SJSA1 (cell line): ENCODE data around the gene ARHGAP45. TPM values are rescaled to one million over a fixed set of nuclear protein-coding genes. Genes with fewer than 3 reads are reported as not detected.

Experiments used
- DNase-seq, 2 experiments: peaks; one replicate each; pipeline ENCODE4 v3.0.0-alpha.2; 2015 to 2020; ENCODE audit warnings: low spot score in 2 of 2, low read depth in 1 of 2
- H3K27ac ChIP-seq: fragments of 250-450 bp; sonication (Bioruptor Pico); 2 replicates; pipeline ENCODE4 v1.5.1; 2020; ENCODE audit warnings: mild to moderate bottlenecking, moderate library complexity
- H3K27me3 ChIP-seq: fragments of 250-450 bp; sonication (Bioruptor Pico); replicated peaks from 2 replicates; pipeline ENCODE4 v1.5.1; 2020; ENCODE audit warnings: mild to moderate bottlenecking, moderate library complexity
- H3K36me3 ChIP-seq: fragments of 250-450 bp; sonication (Bioruptor Pico); 2 replicates; pipeline ENCODE4 v1.5.1; 2020; ENCODE audit warnings: mild to moderate bottlenecking
- H3K4me1 ChIP-seq: fragments of 250-450 bp; sonication (Bioruptor Pico); replicated peaks from 2 replicates; pipeline ENCODE4 v1.6.1; 2021; ENCODE audit warnings: mild to moderate bottlenecking
- H3K4me3 ChIP-seq: fragments of 250-450 bp; sonication (Bioruptor Pico); 2 replicates; pipeline ENCODE4 v1.5.1; 2020; ENCODE audit warnings: mild to moderate bottlenecking
- H3K9me3 ChIP-seq: fragments of 250-450 bp; sonication (Bioruptor Pico); replicated peaks from 2 replicates; pipeline ENCODE4 v1.5.1; 2020; ENCODE audit warnings: mild to moderate bottlenecking
- total RNA-seq: library from RNA; depleted of rRNA; stranded (reverse); fragments of >200 nt; shearing (Covaris generic); gene quantifications from 2 replicates; pipeline ENCODE4 v1.2.3, GENCODE V29; 2014

Gene ARHGAP45
- total RNA-seq, 1 experiment from 2014 or later, result 0.03 TPM

GRCh38 chr19:1085676-1086442 lies 18.9 kb downstream of the ARHGAP45 start:
- H3K27me3 ChIP-seq, result peaks cover 15% of the 10 kb centered on the region; the same call in 1 of the 2 replicates
- H3K36me3 ChIP-seq, result peaks cover 29% of the 10 kb centered on the region
- H3K9me3 ChIP-seq, result 0 out of 2 replicates have a peak, but pooled peaks cover under 1% of the 10 kb centered on the region
- no peak overlapping the region for H3K27ac ChIP-seq
- peaks cover 5% of the 10 kb centered on the region; the same call in 1 of the 2 replicates for H3K4me1 ChIP-seq
- DNase-seq, result no peak
- H3K4me3 ChIP-seq, result no peak overlapping the region

GRCh38 chr19:1086613-1087012 lies 19.6 kb downstream of the ARHGAP45 start:
- H3K9me3 ChIP-seq, result no peaks in the 10 kb centered on the region
- peaks cover 5% of the 10 kb centered on the region; the same call in 1 of the 2 replicates for H3K4me1 ChIP-seq
- H3K27me3 ChIP-seq, result peaks cover 15% of the 10 kb centered on the region; the same call in 1 of the 2 replicates
- H3K4me3 ChIP-seq, result no peak overlapping the region
- no peak overlapping the region for H3K27ac ChIP-seq
- H3K36me3 ChIP-seq, result peaks cover 36% of the 10 kb centered on the region
- DNase-seq, result no peak

- Histone ChIP-seq H3K27me3 (peaks cover 8% of the 10 kb centered on the region; the same call in 1 of the 2 replicates), H3K9me3 (no peaks in the 10 kb centered on the region), H3K36me3 (peaks cover 44% of the 10 kb centered on the region), H3K4me1 (no peaks in the 10 kb centered on the region), H3K27ac (no peak overlapping the region), H3K4me3 (no peak overlapping the region)
- no peak for DNase-seq
These were observed 20.9 kb downstream of the ARHGAP45 start for GRCh38 chr19:1087813-1088415.

- no peak for DNase-seq
- Histone ChIP-seq H3K4me1 (no peaks in the 10 kb centered on the region; the same call in 1 of the 2 replicates), H3K9me3 (no peaks in the 10 kb centered on the region), H3K27me3 (peaks cover 4% of the 10 kb centered on the region; the same call in 1 of the 2 replicates), H3K27ac (no peak overlapping the region), H3K36me3 (peaks cover 48% of the 10 kb centered on the region), H3K4me3 (no peak overlapping the region)
These were observed 21.5 kb downstream of the ARHGAP45 start for GRCh38 chr19:1088416-1089010.

- Histone ChIP-seq H3K4me3 (no peak overlapping the region), H3K27me3 (no peaks in the 10 kb centered on the region), H3K4me1 (peaks cover 7% of the 10 kb centered on the region), H3K27ac (no peak overlapping the region), H3K36me3 (peaks cover 56% of the 10 kb centered on the region), H3K9me3 (no peaks in the 10 kb centered on the region)
- no peak for DNase-seq
These were observed 22.3 kb downstream of the ARHGAP45 start for GRCh38 chr19:1089126-1089771.

GRCh38 chr19:1089891-1090290 lies 22.9 kb downstream of the ARHGAP45 start:
- H3K27ac ChIP-seq, result no peak overlapping the region
- no peaks in the 10 kb centered on the region for H3K9me3 ChIP-seq
- DNase-seq, result no peak
- H3K27me3 ChIP-seq, result no peaks in the 10 kb centered on the region
- peaks cover 60% of the 10 kb centered on the region for H3K36me3 ChIP-seq
- peaks cover 8% of the 10 kb centered on the region for H3K4me1 ChIP-seq
- no peak overlapping the region for H3K4me3 ChIP-seq

GRCh38 chr19:1090731-1091543 lies 24.0 kb downstream of the ARHGAP45 start:
- no peak overlapping the region for H3K27ac ChIP-seq
- peaks cover 13% of the 10 kb centered on the region for H3K4me1 ChIP-seq
- H3K27me3 ChIP-seq, result no peaks in the 10 kb centered on the region
- DNase-seq, result no peak
- H3K9me3 ChIP-seq, result no peaks in the 10 kb centered on the region
- no peak overlapping the region for H3K4me3 ChIP-seq
- peaks cover 62% of the 10 kb centered on the region for H3K36me3 ChIP-seq

GRCh38 chr19:1091544-1092175 lies 24.7 kb downstream of the ARHGAP45 start:
- no peak for DNase-seq
- H3K27ac ChIP-seq, result no peak overlapping the region
- no peak overlapping the region for H3K4me3 ChIP-seq
- no peaks in the 10 kb centered on the region for H3K9me3 ChIP-seq
- peaks cover 13% of the 10 kb centered on the region for H3K4me1 ChIP-seq
- peaks cover 62% of the 10 kb centered on the region for H3K36me3 ChIP-seq
- H3K27me3 ChIP-seq, result no peaks in the 10 kb centered on the region

- H3K36me3 ChIP-seq, result peaks cover 52% of the 10 kb centered on the region
- H3K9me3 ChIP-seq, result no peaks in the 10 kb centered on the region
- peaks cover 13% of the 10 kb centered on the region for H3K4me1 ChIP-seq
- no peak for DNase-seq
- no peaks in the 10 kb centered on the region for H3K27me3 ChIP-seq
- H3K4me3 ChIP-seq, result no peak overlapping the region
- no peak overlapping the region for H3K27ac ChIP-seq
These were observed 26.4 kb downstream of the ARHGAP45 start for GRCh38 chr19:1093330-1093729.

- H3K36me3 ChIP-seq, result peaks cover 46% of the 10 kb centered on the region
- peak overlapping the region; percentile 69 for H3K4me3 ChIP-seq
- H3K27ac ChIP-seq, result no peak overlapping the region
- peaks cover 13% of the 10 kb centered on the region for H3K4me1 ChIP-seq
- H3K9me3 ChIP-seq, result no peaks in the 10 kb centered on the region
- no peak for DNase-seq
- H3K27me3 ChIP-seq, result no peaks in the 10 kb centered on the region
These were observed 27.0 kb downstream of the ARHGAP45 start for GRCh38 chr19:1093811-1094553.

- Histone ChIP-seq H3K4me1 (peaks cover 15% of the 10 kb centered on the region), H3K27ac (no peak overlapping the region), H3K9me3 (no peaks in the 10 kb centered on the region), H3K36me3 (peaks cover 39% of the 10 kb centered on the region), H3K27me3 (no peaks in the 10 kb centered on the region), H3K4me3 (peak overlapping the region; percentile 69)
- no peak for DNase-seq
These were observed 27.6 kb downstream of the ARHGAP45 start for GRCh38 chr19:1094655-1094977.

- H3K36me3 ChIP-seq, result peaks cover 38% of the 10 kb centered on the region
- peaks cover 4% of the 10 kb centered on the region for H3K9me3 ChIP-seq
- H3K27ac ChIP-seq, result no peak within 1 kb of the TSS
- no peaks in the 10 kb centered on the region for H3K27me3 ChIP-seq
- peaks cover 15% of the 10 kb centered on the region for H3K4me1 ChIP-seq
- H3K4me3 ChIP-seq, result peak within 1 kb of the TSS; percentile 69
- DNase-seq, result peak; percentile 97 to 98
These were observed 28.2 kb downstream of the ARHGAP45 start, which contains the start of gene POLR2E for GRCh38 chr19:1094978-1095701. POLR2E (minus strand) TSS chr19:1095375; CDS start chr19:1095315, 60 bp downstream.
